ENCODE data around the gene ABCF1. TPM values are rescaled to one million over a fixed set of nuclear protein-coding genes. Genes with fewer than 3 reads are reported as not detected.
A peak's percentile ranks its signal among the peaks of the same experiment; 100 is the strongest.

ABCF1 gene
- total RNA-seq, 1 experiment from 2014 or later: 101 TPM

DNA sequence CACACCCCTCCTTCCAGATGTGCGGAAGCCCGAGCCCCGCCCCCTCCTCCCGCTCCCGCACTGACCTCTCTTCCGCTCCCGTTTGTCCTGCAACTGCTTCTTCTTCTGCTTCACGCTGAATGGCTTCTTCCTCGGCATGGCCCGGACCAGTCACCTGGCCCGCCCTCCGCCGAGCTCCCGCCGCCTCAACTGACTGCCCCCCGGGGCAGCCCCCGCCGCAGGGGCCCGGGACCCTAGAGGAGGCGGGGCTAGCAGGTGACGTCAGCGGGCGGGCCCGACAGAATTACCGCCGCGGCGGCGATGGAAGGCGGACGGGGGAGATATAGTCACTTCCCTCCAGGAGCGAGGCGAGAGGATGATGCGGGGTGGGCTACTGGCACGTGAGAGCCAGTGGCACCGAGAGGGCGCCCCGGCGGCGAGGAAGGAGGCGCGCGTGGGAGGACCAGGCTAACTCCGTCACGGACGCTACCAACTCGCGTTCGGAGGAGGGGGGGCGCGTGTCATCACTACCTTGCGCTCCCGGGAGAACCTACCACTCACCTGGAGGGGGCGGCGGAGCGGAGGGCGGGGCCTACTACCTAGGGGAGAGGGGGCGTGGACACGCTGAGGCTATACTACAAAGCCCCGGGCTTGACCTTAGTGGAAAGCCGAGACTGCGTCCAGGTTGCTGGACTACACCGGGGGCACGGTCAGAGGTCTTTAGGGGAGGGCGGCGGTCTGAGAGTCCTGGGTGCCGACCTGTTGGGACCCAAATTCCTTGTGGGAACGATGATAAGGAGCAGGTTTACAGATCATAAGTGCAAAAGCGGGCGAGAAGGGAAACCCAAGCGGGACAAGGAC lies 15.0 kb upstream of the ABCF1 start, which contains the start of gene GNL1 (continued):
- TF ChIP-seq, protein P1, sequence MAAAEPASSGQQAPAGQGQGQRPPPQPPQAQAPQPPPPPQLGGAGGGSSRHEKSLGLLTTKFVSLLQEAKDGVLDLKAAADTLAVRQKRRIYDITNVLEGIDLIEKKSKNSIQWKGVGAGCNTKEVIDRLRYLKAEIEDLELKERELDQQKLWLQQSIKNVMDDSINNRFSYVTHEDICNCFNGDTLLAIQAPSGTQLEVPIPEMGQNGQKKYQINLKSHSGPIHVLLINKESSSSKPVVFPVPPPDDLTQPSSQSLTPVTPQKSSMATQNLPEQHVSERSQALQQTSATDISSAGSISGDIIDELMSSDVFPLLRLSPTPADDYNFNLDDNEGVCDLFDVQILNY (CRISPR knock-in tag; IDR thresholded peaks at IDR 0.05): 0 out of 2 replicates have a peak, but pooled peaks have one; percentile 44
- TF ChIP-seq, protein P2, sequence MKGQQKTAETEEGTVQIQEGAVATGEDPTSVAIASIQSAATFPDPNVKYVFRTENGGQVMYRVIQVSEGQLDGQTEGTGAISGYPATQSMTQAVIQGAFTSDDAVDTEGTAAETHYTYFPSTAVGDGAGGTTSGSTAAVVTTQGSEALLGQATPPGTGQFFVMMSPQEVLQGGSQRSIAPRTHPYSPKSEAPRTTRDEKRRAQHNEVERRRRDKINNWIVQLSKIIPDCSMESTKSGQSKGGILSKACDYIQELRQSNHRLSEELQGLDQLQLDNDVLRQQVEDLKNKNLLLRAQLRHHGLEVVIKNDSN (CRISPR knock-in tag; IDR thresholded peaks at IDR 0.05): peak; percentile 7; the same call in 1 of the 2 replicates
- no peak for TF ChIP-seq SOX15 (CRISPR knock-in tag; IDR thresholded peaks at IDR 0.05)
- peak; percentile 80; the same call in 1 of the 2 replicates for TF ChIP-seq CREM (CRISPR knock-in tag; IDR thresholded peaks at IDR 0.05)
- TF ChIP-seq, protein P3, sequence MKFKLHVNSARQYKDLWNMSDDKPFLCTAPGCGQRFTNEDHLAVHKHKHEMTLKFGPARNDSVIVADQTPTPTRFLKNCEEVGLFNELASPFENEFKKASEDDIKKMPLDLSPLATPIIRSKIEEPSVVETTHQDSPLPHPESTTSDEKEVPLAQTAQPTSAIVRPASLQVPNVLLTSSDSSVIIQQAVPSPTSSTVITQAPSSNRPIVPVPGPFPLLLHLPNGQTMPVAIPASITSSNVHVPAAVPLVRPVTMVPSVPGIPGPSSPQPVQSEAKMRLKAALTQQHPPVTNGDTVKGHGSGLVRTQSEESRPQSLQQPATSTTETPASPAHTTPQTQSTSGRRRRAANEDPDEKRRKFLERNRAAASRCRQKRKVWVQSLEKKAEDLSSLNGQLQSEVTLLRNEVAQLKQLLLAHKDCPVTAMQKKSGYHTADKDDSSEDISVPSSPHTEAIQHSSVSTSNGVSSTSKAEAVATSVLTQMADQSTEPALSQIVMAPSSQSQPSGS (CRISPR knock-in tag; IDR thresholded peaks at IDR 0.05; ENCODE audit: borderline replicate concordance, low read depth): peak; percentile 70; the same call in 1 of the 2 replicates
- no peak for TF ChIP-seq TEAD4 (CRISPR knock-in tag; IDR thresholded peaks at IDR 0.05)
- TF ChIP-seq, protein P4, sequence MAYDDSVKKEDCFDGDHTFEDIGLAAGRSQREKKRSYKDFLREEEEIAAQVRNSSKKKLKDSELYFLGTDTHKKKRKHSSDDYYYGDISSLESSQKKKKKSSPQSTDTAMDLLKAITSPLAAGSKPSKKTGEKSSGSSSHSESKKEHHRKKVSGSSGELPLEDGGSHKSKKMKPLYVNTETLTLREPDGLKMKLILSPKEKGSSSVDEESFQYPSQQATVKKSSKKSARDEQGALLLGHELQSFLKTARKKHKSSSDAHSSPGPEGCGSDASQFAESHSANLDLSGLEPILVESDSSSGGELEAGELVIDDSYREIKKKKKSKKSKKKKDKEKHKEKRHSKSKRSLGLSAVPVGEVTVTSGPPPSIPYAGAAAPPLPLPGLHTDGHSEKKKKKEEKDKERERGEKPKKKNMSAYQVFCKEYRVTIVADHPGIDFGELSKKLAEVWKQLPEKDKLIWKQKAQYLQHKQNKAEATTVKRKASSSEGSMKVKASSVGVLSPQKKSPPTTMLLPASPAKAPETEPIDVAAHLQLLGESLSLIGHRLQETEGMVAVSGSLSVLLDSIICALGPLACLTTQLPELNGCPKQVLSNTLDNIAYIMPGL (CRISPR knock-in tag; IDR thresholded peaks at IDR 0.05): peak; percentile 19; the same call in 1 of the 2 replicates
- no peak for TF ChIP-seq ATF1 (CRISPR knock-in tag; IDR thresholded peaks at IDR 0.05)
- TF ChIP-seq, protein P5, sequence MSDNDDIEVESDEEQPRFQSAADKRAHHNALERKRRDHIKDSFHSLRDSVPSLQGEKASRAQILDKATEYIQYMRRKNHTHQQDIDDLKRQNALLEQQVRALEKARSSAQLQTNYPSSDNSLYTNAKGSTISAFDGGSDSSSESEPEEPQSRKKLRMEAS (CRISPR knock-in tag; IDR thresholded peaks at IDR 0.05): peak; percentile 68
- TF ChIP-seq, protein P6, sequence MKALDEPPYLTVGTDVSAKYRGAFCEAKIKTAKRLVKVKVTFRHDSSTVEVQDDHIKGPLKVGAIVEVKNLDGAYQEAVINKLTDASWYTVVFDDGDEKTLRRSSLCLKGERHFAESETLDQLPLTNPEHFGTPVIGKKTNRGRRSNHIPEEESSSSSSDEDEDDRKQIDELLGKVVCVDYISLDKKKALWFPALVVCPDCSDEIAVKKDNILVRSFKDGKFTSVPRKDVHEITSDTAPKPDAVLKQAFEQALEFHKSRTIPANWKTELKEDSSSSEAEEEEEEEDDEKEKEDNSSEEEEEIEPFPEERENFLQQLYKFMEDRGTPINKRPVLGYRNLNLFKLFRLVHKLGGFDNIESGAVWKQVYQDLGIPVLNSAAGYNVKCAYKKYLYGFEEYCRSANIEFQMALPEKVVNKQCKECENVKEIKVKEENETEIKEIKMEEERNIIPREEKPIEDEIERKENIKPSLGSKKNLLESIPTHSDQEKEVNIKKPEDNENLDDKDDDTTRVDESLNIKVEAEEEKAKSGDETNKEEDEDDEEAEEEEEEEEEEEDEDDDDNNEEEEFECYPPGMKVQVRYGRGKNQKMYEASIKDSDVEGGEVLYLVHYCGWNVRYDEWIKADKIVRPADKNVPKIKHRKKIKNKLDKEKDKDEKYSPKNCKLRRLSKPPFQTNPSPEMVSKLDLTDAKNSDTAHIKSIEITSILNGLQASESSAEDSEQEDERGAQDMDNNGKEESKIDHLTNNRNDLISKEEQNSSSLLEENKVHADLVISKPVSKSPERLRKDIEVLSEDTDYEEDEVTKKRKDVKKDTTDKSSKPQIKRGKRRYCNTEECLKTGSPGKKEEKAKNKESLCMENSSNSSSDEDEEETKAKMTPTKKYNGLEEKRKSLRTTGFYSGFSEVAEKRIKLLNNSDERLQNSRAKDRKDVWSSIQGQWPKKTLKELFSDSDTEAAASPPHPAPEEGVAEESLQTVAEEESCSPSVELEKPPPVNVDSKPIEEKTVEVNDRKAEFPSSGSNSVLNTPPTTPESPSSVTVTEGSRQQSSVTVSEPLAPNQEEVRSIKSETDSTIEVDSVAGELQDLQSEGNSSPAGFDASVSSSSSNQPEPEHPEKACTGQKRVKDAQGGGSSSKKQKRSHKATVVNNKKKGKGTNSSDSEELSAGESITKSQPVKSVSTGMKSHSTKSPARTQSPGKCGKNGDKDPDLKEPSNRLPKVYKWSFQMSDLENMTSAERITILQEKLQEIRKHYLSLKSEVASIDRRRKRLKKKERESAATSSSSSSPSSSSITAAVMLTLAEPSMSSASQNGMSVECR (CRISPR knock-in tag; IDR thresholded peaks at IDR 0.05; ENCODE audit: borderline replicate concordance): 0 out of 2 replicates have a peak, but pooled peaks have one; percentile 57
- TF ChIP-seq ZNF232 (CRISPR knock-in tag; IDR thresholded peaks at IDR 0.05): no peak; the same call in 1 of the 2 replicates

DNA sequence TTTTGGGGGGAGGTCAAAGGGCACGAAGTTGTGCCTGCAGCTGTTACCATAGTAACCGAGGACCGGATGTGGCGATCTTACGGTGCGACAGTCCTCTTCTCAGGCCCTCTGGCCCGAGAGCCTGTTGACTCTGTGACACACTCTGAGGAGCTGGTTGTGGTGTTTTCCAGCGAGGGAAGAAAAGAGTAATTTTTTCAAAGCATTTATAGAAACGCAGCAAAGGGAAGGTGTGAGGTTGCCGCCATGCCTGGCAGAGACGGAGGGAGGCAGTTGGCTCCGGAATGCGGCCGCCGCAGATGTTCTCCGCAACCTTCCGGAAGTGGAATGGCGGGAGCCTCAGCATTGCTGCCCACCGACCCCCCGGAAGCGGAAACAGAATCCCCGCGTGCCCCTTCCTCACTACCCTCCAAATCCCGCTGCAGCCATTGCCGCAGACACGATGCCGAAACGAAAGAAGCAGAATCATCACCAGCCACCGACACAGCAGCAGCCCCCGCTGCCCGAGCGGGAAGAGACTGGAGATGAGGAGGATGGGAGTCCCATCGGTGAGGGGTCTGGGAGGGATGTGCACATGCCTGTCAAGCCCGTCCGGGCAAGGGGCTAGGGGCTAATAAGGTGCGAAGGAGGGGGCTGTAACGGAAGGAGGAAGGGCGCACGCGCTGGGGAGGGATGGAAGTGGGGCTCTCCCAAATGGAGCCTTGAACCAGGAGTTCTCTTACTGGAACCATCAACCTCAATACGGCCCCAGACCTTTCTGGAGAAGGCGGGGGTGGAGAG lies 14.1 kb upstream of the ABCF1 start, which contains the start of gene PRR3:
Gene PRR3 (plus strand): TSS at position 390 of the 777 bp plus-strand sequence. CDS start 50 bp downstream, at position 440.
- H3K27ac Mint-ChIP-seq: peak within 1 kb of the TSS; percentile 99
- H3K4me1 Mint-ChIP-seq: peaks cover 20% of the 10 kb centered on the region
- ChIA-PET CTCF (interaction anchor here (1.1 to 1.6 kb wide), 4 partner anchors 12 to 90 kb away, joined by 3 to 13 read pairs (median 4); no protein-coding TSS in a partner anchor), POLR2A (interaction anchor here (0.6 to 1.3 kb wide), 6 partner anchors 8 to 160 kb away, joined by 3 to 9 read pairs (median 4); partner anchors contain the start of genes ABCF1 and MDC1)
- peak; percentile 59 for ATAC-seq
- H3K9me3 Mint-ChIP-seq: no peaks in the 10 kb centered on the region
- peaks cover 37% of the 10 kb centered on the region for H3K36me3 Mint-ChIP-seq
- no peaks in the 10 kb centered on the region for H3K27me3 Mint-ChIP-seq (ENCODE audit: low read depth)
- H3K4me3 Mint-ChIP-seq: peak within 1 kb of the TSS; percentile 92
- DNase-seq (ENCODE audit: low spot score): peak; percentile 89
- TF ChIP-seq TP53 (CRISPR knock-in tag; IDR thresholded peaks at IDR 0.05): no peak; the same call in 1 of the 2 replicates
- no peak for TF ChIP-seq ZNF671 (CRISPR knock-in tag; IDR thresholded peaks at IDR 0.05)
- TF ChIP-seq, protein P3 (CRISPR knock-in tag; IDR thresholded peaks at IDR 0.05; ENCODE audit: borderline replicate concordance, low read depth): peak; percentile 83
- TF ChIP-seq, protein P5 (CRISPR knock-in tag; IDR thresholded peaks at IDR 0.05): peak; percentile 99
- TF ChIP-seq, protein P4 (CRISPR knock-in tag; IDR thresholded peaks at IDR 0.05): 0 out of 2 replicates have a peak, but pooled peaks have one; percentile 35
- no peak for TF ChIP-seq ZNF263 (CRISPR knock-in tag; IDR thresholded peaks at IDR 0.05; ENCODE audit: low read depth)
- peak; percentile 98 for TF ChIP-seq FOXP1 (CRISPR knock-in tag; IDR thresholded peaks at IDR 0.05; ENCODE audit: borderline replicate concordance)
- TF ChIP-seq ZNF423 (CRISPR knock-in tag; IDR thresholded peaks at IDR 0.05): no peak
- TF ChIP-seq TEAD4 (CRISPR knock-in tag; IDR thresholded peaks at IDR 0.05): peak; percentile 83; the same call in 1 of the 2 replicates
- peak; percentile 83 for TF ChIP-seq ZNF232 (CRISPR knock-in tag; IDR thresholded peaks at IDR 0.05)
- no peak for TF ChIP-seq ZBTB21 (CRISPR knock-in tag; IDR thresholded peaks at IDR 0.05; ENCODE audit: borderline replicate concordance)
